HEK293 (cell line): ENCODE data around the gene PCBP3.

Source experiments
- CTCF ChIP-seq: fragments of 450-650 bp; formaldehyde crosslinking; IDR thresholded peaks from 2 replicates; pipeline ENCODE4 v1.5.1; 2016; ENCODE audit warnings: missing biosample characterization, missing genetic modification characterization
- KLF16 ChIP-seq: fragments of 450-650 bp; formaldehyde crosslinking; IDR thresholded peaks from 2 replicates; pipeline ENCODE4 v1.5.1; 2017; ENCODE audit warnings: missing biosample characterization, missing genetic modification characterization
- SP3 ChIP-seq: fragments of 450-650 bp; formaldehyde crosslinking; IDR thresholded peaks from 2 replicates; pipeline ENCODE4 v1.5.1; 2016; ENCODE audit warnings: missing biosample characterization, missing genetic modification characterization
- TCF7L2 ChIP-seq: IDR thresholded peaks from 2 replicates; pipeline ENCODE4 v1.6.1; 2011; ENCODE audit warnings: low read depth, mild to moderate bottlenecking, inconsistent platforms, low read length, moderate library complexity, borderline replicate concordance
- ZFP37 ChIP-seq: fragments of 450-650 bp; formaldehyde crosslinking; IDR thresholded peaks from 2 replicates; pipeline ENCODE4 v1.5.1; 2016; ENCODE audit warnings: missing biosample characterization, missing genetic modification characterization
- ZNF580 ChIP-seq: fragments of 450-650 bp; formaldehyde crosslinking; IDR thresholded peaks from 2 replicates; pipeline ENCODE4 v1.5.1; 2016; ENCODE audit warnings: missing biosample characterization, missing genetic modification characterization
- ZNF624 ChIP-seq: fragments of 450-650 bp; formaldehyde crosslinking; IDR thresholded peaks from 2 replicates; pipeline ENCODE4 v1.5.1; 2017; ENCODE audit warnings: missing biosample characterization, missing genetic modification characterization
- ZNF707 ChIP-seq: fragments of 450-650 bp; formaldehyde crosslinking; IDR thresholded peaks from 2 replicates; pipeline ENCODE4 v1.5.1; 2016; ENCODE audit warnings: missing biosample characterization, missing genetic modification characterization
- ZNF785 ChIP-seq: fragments of 450-650 bp; formaldehyde crosslinking; IDR thresholded peaks from 2 replicates; pipeline ENCODE4 v1.5.1; 2016; ENCODE audit warnings: missing biosample characterization, missing genetic modification characterization
- TF ChIP-seq, protein P1 (sequence below): fragments of 450-650 bp; formaldehyde crosslinking; IDR thresholded peaks from 2 replicates; pipeline ENCODE4 v1.5.1; 2016; ENCODE audit warnings: missing biosample characterization, missing genetic modification characterization
- TF ChIP-seq, protein P2 (sequence below): fragments of 450-650 bp; formaldehyde crosslinking; IDR thresholded peaks from 2 replicates; pipeline ENCODE4 v1.5.1; 2016; ENCODE audit warnings: missing biosample characterization, missing genetic modification characterization

GRCh38 chr21:45850181-45850580 lies 206.7 kb downstream of the PCBP3 start:
- TF ChIP-seq CTCF (tag by site-specific recombination) (no peak), ZFP37 (no peak), SP3 (tag by site-specific recombination) (no peak), TCF7L2 (no peak), KLF16 (no peak), ZNF785 (no peak), ZNF707 (tag by site-specific recombination) (no peak), ZNF624 (no peak), ZNF580 (tag by site-specific recombination) (no peak)
- TF ChIP-seq, protein P1, sequence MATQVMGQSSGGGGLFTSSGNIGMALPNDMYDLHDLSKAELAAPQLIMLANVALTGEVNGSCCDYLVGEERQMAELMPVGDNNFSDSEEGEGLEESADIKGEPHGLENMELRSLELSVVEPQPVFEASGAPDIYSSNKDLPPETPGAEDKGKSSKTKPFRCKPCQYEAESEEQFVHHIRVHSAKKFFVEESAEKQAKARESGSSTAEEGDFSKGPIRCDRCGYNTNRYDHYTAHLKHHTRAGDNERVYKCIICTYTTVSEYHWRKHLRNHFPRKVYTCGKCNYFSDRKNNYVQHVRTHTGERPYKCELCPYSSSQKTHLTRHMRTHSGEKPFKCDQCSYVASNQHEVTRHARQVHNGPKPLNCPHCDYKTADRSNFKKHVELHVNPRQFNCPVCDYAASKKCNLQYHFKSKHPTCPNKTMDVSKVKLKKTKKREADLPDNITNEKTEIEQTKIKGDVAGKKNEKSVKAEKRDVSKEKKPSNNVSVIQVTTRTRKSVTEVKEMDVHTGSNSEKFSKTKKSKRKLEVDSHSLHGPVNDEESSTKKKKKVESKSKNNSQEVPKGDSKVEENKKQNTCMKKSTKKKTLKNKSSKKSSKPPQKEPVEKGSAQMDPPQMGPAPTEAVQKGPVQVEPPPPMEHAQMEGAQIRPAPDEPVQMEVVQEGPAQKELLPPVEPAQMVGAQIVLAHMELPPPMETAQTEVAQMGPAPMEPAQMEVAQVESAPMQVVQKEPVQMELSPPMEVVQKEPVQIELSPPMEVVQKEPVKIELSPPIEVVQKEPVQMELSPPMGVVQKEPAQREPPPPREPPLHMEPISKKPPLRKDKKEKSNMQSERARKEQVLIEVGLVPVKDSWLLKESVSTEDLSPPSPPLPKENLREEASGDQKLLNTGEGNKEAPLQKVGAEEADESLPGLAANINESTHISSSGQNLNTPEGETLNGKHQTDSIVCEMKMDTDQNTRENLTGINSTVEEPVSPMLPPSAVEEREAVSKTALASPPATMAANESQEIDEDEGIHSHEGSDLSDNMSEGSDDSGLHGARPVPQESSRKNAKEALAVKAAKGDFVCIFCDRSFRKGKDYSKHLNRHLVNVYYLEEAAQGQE (tag by site-specific recombination) = no peak
- TF ChIP-seq, protein P2, sequence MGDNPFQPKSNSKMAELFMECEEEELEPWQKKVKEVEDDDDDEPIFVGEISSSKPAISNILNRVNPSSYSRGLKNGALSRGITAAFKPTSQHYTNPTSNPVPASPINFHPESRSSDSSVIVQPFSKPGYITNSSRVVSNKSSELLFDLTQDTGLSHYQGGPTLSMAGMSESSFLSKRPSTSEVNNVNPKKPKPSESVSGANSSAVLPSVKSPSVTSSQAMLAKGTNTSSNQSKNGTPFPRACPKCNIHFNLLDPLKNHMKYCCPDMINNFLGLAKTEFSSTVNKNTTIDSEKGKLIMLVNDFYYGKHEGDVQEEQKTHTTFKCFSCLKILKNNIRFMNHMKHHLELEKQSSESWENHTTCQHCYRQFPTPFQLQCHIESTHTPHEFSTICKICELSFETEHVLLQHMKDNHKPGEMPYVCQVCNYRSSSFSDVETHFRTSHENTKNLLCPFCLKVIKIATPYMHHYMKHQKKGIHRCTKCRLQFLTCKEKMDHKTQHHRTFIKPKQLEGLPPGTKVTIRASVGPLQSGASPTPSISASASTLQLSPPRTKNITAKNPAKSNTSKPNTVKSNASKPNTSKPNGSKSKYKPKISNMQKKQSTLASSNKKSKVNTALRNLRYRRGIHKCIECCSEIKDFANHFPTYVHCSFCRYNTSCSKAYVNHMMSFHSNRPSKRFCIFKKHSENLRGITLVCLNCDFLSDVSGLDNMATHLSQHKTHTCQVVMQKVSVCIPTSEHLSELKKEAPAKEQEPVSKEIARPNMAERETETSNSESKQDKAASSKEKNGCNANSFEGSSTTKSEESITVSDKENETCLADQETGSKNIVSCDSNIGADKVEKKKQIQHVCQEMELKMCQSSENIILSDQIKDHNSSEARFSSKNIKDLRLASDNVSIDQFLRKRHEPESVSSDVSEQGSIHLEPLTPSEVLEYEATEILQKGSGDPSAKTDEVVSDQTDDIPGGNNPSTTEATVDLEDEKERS (tag by site-specific recombination) = no peak
